ENCODE data around the gene NADK2. TPM values are rescaled to one million over a fixed set of nuclear protein-coding genes. Genes with fewer than 3 reads are reported as not detected.

The NADK2 gene
- total RNA-seq, 4 donors from 2014 or later, result 23.6 to 34.4 (median 27.8) TPM

DNA sequence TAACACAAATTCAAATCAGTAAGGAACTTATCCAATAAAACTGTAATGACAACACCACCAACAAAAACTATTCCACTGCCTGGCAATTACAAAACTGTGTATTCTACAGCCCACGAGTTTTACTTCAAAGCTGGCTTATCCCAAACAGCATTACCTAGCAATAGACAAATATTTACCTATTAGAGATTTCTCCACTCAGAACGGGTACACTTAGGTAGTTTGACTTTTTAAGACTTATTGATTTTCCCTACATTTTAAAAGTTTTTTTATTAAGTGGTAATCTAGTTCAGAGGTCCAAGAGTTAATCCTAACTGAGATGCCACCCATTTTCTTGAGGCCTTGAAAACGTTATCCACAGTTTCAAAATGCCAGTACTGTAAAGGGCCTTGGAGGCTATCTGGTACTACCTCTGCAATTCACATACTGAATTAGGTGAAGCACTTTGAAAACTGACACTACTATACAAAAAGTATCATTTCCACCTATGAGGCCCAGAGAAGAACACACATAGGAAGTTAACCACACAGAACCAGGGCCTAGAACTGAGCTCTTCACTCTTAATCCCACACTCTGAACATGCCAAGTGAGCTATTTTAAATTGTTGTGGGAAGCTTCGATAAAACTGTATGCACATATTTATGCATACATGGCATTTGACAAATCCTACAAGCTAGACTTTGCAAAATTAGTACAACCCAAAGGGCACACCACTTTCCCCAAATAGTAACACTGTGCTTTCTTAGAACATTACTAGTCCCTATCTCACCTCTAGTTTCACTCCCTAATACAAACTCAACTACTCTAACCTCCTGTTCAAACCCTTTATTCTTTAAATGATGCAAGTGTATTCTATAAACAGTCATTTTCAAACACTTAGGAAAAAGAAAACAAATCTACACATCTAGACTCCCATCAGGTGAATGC lies 2.1 kb downstream of the NADK2 start:
- no peaks in the 10 kb centered on the region for H3K9me3 ChIP-seq
- DNase-seq (no peak), ATAC-seq (no peak)
- H3K27me3 ChIP-seq, result no peaks in the 10 kb centered on the region
- in situ Hi-C loops (cut with MboI; ENCODE audit: low sequenced_read_pairs in 4 of 4) (loop anchor here in 1 of 4 donors (25.0 kb wide), 1 partner anchor 648 kb away; the partner anchor contains the start of gene NIPBL), intact Hi-C loops (cut with DNase I; ENCODE audit: low total_unique reads) (loop anchor here (2.0 to 10.0 kb wide), 4 partner anchors 87 to 453 kb away; partner anchors contain the start of gene SKP2)
- TF ChIP-seq POLR2A (IDR thresholded peaks at IDR 0.05) (no peak), CTCF (IDR thresholded peaks at IDR 0.05 in 4 of 5, conservative IDR thresholded peaks at IDR 0.05 in 1 of 5) (no peak)
- H3K4me1 ChIP-seq, result peaks cover 45 to 56% of the 10 kb centered on the region in 2 donors
- peak overlapping the region; percentile 86 to 99 (median 95) for H3K4me3 ChIP-seq
- H3K27ac ChIP-seq, result peak overlapping the region; percentile 96 to 99 (median 98)
- H3K36me3 ChIP-seq, result no peaks in the 10 kb centered on the region

- in situ Hi-C loops (cut with MboI; ENCODE audit: low sequenced_read_pairs in 4 of 4), result loop anchor here in 1 of 4 donors (25.0 kb wide), 1 partner anchor 649 kb away; the partner anchor contains the start of gene NIPBL
- H3K36me3 ChIP-seq, result no peaks in the 10 kb centered on the region
- no peaks in the 10 kb centered on the region for H3K9me3 ChIP-seq
- H3K27me3 ChIP-seq, result no peaks in the 10 kb centered on the region
- ATAC-seq (no peak), DNase-seq (no peak)
- peak overlapping the region in 3 of 4 donors; percentile 96 to 99 (median 97) for H3K27ac ChIP-seq
- no peak for TF ChIP-seq CTCF (IDR thresholded peaks at IDR 0.05 in 4 of 5, conservative IDR thresholded peaks at IDR 0.05 in 1 of 5)
- TF ChIP-seq POLR2A (IDR thresholded peaks at IDR 0.05), result no peak
- H3K4me1 ChIP-seq, result peaks cover 45 to 59% of the 10 kb centered on the region in 2 donors
- H3K4me3 ChIP-seq, result no peak overlapping the region
- intact Hi-C loops (cut with DNase I; ENCODE audit: low total_unique reads), result no loop called here
Observed at GRCh38 chr5:36238502-36239295, 3.0 kb downstream of the NADK2 start.

DNA sequence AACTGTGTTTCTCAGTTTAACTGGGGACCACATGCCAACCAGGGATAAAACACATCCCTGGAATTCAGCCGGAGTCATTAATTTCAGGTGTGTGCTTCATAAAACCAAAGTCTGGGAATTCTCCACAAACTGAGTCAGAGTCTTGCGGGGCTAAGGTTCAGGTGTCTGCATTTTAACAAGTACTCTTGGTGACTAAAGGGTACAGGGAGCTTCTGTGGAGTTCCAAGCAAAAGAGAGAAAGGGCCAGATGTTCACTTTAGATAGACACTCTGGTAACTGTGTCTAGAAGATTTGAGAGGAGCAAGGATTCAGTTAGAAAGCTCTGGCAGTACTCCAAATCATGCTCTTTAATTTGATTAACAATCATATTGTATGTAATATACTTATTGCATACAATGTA lies 4.0 kb downstream of the NADK2 start:
- TF ChIP-seq POLR2A (IDR thresholded peaks at IDR 0.05), result no peak
- TF ChIP-seq CTCF (IDR thresholded peaks at IDR 0.05 in 4 of 5, conservative IDR thresholded peaks at IDR 0.05 in 1 of 5), result no peak
- peak overlapping the region in 1 of 4 donors; percentile 16 for H3K27ac ChIP-seq
- in situ Hi-C loops (cut with MboI; ENCODE audit: low sequenced_read_pairs in 4 of 4), result loop anchor here in 1 of 4 donors (25.0 kb wide), 1 partner anchor 650 kb away; the partner anchor contains the start of gene NIPBL

GRCh38 chr5:36236801-36237200 lies 4.9 kb downstream of the NADK2 start:
- DNase-seq, result no peak
- no peaks in the 10 kb centered on the region for H3K9me3 ChIP-seq
- peaks cover 41 to 59% of the 10 kb centered on the region in 2 donors for H3K4me1 ChIP-seq
- no peak for TF ChIP-seq CTCF (IDR thresholded peaks at IDR 0.05 in 4 of 5, conservative IDR thresholded peaks at IDR 0.05 in 1 of 5)
- no peak for TF ChIP-seq POLR2A (IDR thresholded peaks at IDR 0.05)
- in situ Hi-C loops (cut with MboI; ENCODE audit: low sequenced_read_pairs in 4 of 4) (loop anchor here in 1 of 4 donors (25.0 kb wide), 1 partner anchor 650 kb away; the partner anchor contains the start of gene NIPBL), intact Hi-C loops (cut with DNase I; ENCODE audit: low total_unique reads) (no loop called here)
- no peaks in the 10 kb centered on the region for H3K36me3 ChIP-seq
- ATAC-seq, result no peak
- no peaks in the 10 kb centered on the region for H3K27me3 ChIP-seq
- H3K27ac ChIP-seq, result no peak overlapping the region
- no peak overlapping the region for H3K4me3 ChIP-seq

More for the DNA sequence above, 4.0 kb downstream of the NADK2 start:
- intact Hi-C loops (cut with DNase I; ENCODE audit: low total_unique reads), result no loop called here
- Histone ChIP-seq H3K4me3 (no peak overlapping the region), H3K27me3 (no peaks in the 10 kb centered on the region), H3K4me1 (peaks cover 41 to 59% of the 10 kb centered on the region in 2 donors), H3K9me3 (no peaks in the 10 kb centered on the region), H3K36me3 (no peaks in the 10 kb centered on the region)
- DNase-seq (no peak), ATAC-seq (no peak)

Measured in gastrocnemius medialis (tissue), 4 donors.